ENCODE measurements around the gene CCDC85A.

DNA sequence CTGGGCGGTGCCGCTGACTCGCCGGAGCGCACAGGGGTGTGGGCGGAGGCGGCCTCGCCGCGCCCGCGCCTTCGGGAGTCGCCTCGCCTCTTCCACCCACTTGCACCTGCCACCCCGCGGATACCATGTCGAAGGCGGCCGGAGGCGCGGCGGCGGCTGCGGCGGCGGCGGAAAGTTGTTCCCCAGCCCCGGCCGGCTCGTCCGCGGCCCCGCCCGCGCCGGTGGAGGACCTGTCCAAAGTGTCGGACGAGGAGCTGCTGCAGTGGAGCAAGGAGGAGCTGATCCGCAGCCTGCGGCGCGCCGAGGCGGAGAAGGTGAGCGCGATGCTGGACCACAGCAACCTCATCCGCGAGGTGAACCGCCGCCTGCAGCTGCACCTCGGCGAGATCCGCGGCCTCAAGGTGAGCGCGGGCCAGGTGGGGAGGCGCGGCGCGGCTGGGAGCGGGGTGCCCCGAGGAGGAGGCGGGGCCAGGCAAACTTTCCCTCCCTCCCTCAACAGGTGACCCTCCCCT is 766 bp downstream of the CCDC85A start:
- TF ChIP-seq EP300 (IDR thresholded peaks at IDR 0.05; ENCODE audit: low read depth): no peak
- TF ChIP-seq, protein P1, sequence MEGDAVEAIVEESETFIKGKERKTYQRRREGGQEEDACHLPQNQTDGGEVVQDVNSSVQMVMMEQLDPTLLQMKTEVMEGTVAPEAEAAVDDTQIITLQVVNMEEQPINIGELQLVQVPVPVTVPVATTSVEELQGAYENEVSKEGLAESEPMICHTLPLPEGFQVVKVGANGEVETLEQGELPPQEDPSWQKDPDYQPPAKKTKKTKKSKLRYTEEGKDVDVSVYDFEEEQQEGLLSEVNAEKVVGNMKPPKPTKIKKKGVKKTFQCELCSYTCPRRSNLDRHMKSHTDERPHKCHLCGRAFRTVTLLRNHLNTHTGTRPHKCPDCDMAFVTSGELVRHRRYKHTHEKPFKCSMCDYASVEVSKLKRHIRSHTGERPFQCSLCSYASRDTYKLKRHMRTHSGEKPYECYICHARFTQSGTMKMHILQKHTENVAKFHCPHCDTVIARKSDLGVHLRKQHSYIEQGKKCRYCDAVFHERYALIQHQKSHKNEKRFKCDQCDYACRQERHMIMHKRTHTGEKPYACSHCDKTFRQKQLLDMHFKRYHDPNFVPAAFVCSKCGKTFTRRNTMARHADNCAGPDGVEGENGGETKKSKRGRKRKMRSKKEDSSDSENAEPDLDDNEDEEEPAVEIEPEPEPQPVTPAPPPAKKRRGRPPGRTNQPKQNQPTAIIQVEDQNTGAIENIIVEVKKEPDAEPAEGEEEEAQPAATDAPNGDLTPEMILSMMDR (IDR thresholded peaks at IDR 0.05): no peak

Measured in transverse colon (tissue), 3 donors.